Measurements from ENCODE around the gene SF3B5. TPM values are rescaled to one million over a fixed set of nuclear protein-coding genes. Genes with fewer than 3 reads are reported as not detected.

Gene SF3B5
- total RNA-seq, 6 donors from 2014 or later: 47.1 to 157 (median 96.9) TPM

GRCh38 chr6:144104488-144104887, 9.1 kb upstream of the SF3B5 start:
- Histone ChIP-seq H3K9me3 (no peaks in the 10 kb centered on the region), H3K4me1 (peaks cover 0 to 9% (median 5%) of the 10 kb centered on the region in 4 donors), H3K27me3 (no peaks in the 10 kb centered on the region), H3K4me3 (no peak overlapping the region), H3K36me3 (no peaks in the 10 kb centered on the region), H3K27ac (no peak overlapping the region)
- ATAC-seq (ENCODE audit: low FRiP score in 2 of 2) (no peak), DNase-seq (no peak)
- TF ChIP-seq, protein P1, sequence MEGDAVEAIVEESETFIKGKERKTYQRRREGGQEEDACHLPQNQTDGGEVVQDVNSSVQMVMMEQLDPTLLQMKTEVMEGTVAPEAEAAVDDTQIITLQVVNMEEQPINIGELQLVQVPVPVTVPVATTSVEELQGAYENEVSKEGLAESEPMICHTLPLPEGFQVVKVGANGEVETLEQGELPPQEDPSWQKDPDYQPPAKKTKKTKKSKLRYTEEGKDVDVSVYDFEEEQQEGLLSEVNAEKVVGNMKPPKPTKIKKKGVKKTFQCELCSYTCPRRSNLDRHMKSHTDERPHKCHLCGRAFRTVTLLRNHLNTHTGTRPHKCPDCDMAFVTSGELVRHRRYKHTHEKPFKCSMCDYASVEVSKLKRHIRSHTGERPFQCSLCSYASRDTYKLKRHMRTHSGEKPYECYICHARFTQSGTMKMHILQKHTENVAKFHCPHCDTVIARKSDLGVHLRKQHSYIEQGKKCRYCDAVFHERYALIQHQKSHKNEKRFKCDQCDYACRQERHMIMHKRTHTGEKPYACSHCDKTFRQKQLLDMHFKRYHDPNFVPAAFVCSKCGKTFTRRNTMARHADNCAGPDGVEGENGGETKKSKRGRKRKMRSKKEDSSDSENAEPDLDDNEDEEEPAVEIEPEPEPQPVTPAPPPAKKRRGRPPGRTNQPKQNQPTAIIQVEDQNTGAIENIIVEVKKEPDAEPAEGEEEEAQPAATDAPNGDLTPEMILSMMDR (IDR thresholded peaks at IDR 0.05): no peak
- TF ChIP-seq POLR2AphosphoS5 (IDR thresholded peaks at IDR 0.05) (no peak), EP300 (IDR thresholded peaks at IDR 0.05) (no peak), POLR2A (IDR thresholded peaks at IDR 0.05) (no peak)
- 46 to 50% methylated on average over 4 of the region's 4 CpGs for WGBS, 2 donors

DNA sequence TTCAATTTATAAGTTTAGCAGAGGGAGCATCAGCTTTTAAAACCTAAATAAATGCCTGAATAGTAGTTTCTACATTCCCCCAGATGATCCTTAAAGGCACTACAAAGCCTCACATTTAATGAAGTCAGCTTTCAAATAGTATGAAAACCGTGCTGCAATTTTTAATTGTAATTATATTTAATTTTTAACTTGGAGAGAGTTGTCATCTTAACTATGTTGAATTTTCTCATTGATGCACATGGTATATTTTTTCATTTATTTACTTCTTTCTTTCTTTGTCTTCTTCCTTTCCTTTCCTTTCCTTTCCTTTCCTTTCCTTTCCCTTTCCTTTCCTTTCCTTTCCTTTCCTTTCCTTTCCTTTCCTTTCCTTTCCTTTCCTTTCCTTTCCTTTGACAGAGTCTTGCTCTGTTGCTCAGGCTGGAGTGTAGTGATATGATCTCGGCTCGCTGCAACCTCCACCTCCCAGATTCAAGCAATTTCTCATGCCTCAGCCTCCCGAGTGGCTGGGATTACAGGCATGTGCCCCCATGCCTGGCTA, 7.7 kb upstream of the SF3B5 start:
- Histone ChIP-seq H3K4me1 (peaks cover 0 to 9% (median 5%) of the 10 kb centered on the region in 4 donors), H3K36me3 (no peaks in the 10 kb centered on the region), H3K9me3 (no peaks in the 10 kb centered on the region), H3K4me3 (no peak overlapping the region), H3K27me3 (no peaks in the 10 kb centered on the region), H3K27ac (no peak overlapping the region)
- ATAC-seq (ENCODE audit: low FRiP score in 2 of 2) (no peak), DNase-seq (no peak)
- TF ChIP-seq, protein P1 (IDR thresholded peaks at IDR 0.05): no peak
- TF ChIP-seq POLR2A (IDR thresholded peaks at IDR 0.05) (no peak), POLR2AphosphoS5 (IDR thresholded peaks at IDR 0.05) (no peak), EP300 (IDR thresholded peaks at IDR 0.05) (no peak)
- 75 to 87% methylated on average over 4 of the region's 4 CpGs for WGBS, 2 donors

DNA sequence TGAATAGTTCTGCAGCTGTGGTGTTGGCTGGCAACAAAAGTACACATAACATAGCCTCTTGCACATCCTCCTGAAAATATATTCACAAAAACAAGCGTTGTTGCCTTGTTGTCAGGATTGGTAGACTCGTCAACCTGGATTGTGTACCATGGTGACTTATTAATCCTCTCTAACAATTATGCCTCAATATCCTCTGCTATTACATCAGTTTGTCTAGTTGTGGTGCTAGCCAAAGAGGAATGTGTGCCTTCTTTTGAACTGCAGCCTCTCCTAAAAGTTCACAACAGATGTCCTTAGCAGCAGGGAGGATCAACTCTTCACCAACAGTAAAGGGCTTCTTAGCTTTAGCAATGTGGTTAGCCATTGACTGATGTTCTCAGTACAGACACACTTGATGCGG, 3.6 kb upstream of the SF3B5 start:
- no peaks in the 10 kb centered on the region for H3K27me3 ChIP-seq
- TF ChIP-seq, protein P1 (IDR thresholded peaks at IDR 0.05): no peak
- TF ChIP-seq POLR2A (IDR thresholded peaks at IDR 0.05) (no peak), POLR2AphosphoS5 (IDR thresholded peaks at IDR 0.05) (no peak), EP300 (IDR thresholded peaks at IDR 0.05) (no peak)
- H3K4me1 ChIP-seq: peaks cover 11 to 17% (median 12%) of the 10 kb centered on the region in 4 donors
- 84 to 86% methylated on average over 3 of the region's 3 CpGs for WGBS, 2 donors
- no peak for DNase-seq
- H3K9me3 ChIP-seq: no peaks in the 10 kb centered on the region
- H3K4me3 ChIP-seq: no peak overlapping the region
- ATAC-seq (ENCODE audit: low FRiP score in 2 of 2): no peak
- no peak overlapping the region for H3K27ac ChIP-seq
- no peaks in the 10 kb centered on the region for H3K36me3 ChIP-seq

DNA sequence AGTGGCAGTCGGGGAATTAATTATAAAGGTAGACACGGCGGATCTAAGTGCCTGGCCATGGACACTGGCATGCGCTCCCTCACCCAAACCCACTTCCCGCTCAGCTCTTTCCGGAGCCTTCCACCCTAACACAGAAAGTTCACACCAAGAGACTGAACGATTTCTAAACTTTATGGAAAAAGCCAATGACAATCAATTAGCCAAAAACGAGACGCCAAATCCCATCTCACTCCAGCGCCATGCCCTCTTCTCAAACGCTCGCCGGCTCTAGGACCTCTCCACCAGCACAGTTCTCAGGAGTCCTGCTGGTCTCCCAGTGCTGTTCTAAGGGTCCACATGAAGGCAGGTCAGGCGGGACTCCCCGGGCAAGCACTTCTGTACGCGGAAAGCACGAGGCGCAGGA, 641 bp downstream of the SF3B5 start:
- ATAC-seq (ENCODE audit: low FRiP score in 2 of 2) (peak in 1 of 2 donors; percentile 54), DNase-seq (peak in 1 of 2 donors; percentile 35)
- Histone ChIP-seq H3K27ac (peak overlapping the region; percentile 84 to 96 (median 90)), H3K4me1 (peaks cover 16 to 27% (median 18%) of the 10 kb centered on the region in 4 donors), H3K27me3 (no peaks in the 10 kb centered on the region), H3K4me3 (peak overlapping the region; percentile 68 to 99 (median 88)), H3K36me3 (no peaks in the 10 kb centered on the region), H3K9me3 (no peaks in the 10 kb centered on the region)
- 1 to 2% methylated on average over 13 to 19 of the region's 19 CpGs for WGBS, 2 donors
- TF ChIP-seq POLR2AphosphoS5 (IDR thresholded peaks at IDR 0.05) (no peak), EP300 (IDR thresholded peaks at IDR 0.05) (no peak), POLR2A (IDR thresholded peaks at IDR 0.05) (no peak)
- TF ChIP-seq, protein P1 (IDR thresholded peaks at IDR 0.05): no peak

- no peak for DNase-seq
- Histone ChIP-seq H3K36me3 (no peaks in the 10 kb centered on the region), H3K4me3 (no peak overlapping the region), H3K27me3 (no peaks in the 10 kb centered on the region), H3K27ac (no peak overlapping the region), H3K9me3 (no peaks in the 10 kb centered on the region), H3K4me1 (peaks cover 16 to 27% (median 18%) of the 10 kb centered on the region in 4 donors)
- 95 to 96% methylated on average over 7 of the region's 7 CpGs for WGBS, 2 donors
- ATAC-seq (ENCODE audit: low FRiP score in 2 of 2): no peak
- TF ChIP-seq POLR2AphosphoS5 (IDR thresholded peaks at IDR 0.05): no peak
- TF ChIP-seq, protein P1 (IDR thresholded peaks at IDR 0.05): no peak
- TF ChIP-seq EP300 (IDR thresholded peaks at IDR 0.05): no peak
- no peak for TF ChIP-seq POLR2A (IDR thresholded peaks at IDR 0.05)
Measured at GRCh38 chr6:144093658-144094057, 1.7 kb downstream of the SF3B5 start.
